Uterus (tissue), 4 donors: ENCODE measurements around the gene CHCHD3. TPM values are rescaled to one million over a fixed set of nuclear protein-coding genes. Genes with fewer than 3 reads are reported as not detected.

Experiments used
- DNase-seq, 2 donors: peaks; one replicate each; pipeline ENCODE4 v3.0.0-alpha.2; 2019 to 2020
- H3K27ac ChIP-seq, 2 donors: fragments of 200-600 bp; sonication (generic); 1 replicate in 1 of 2; 2 replicates in 1 of 2; pipeline ENCODE4 v1.5.1; 2016 to 2018
- H3K27me3 ChIP-seq, 2 donors: fragments of 200-600 bp; sonication (generic); one replicate each; pipeline ENCODE4 v1.5.1; 2018 to 2019; ENCODE audit warnings: control low read depth in 1 of 2
- H3K36me3 ChIP-seq, 2 donors: fragments of 200-600 bp; sonication (generic); one replicate each; pipeline ENCODE4 v1.5.1; 2019; ENCODE audit warnings: control low read depth in 1 of 2
- H3K4me1 ChIP-seq, 2 donors: fragments of 200-600 bp; sonication (generic); one replicate each; pipeline ENCODE4 v1.5.1; 2018 to 2019; ENCODE audit warnings: control low read depth in 1 of 2
- H3K4me3 ChIP-seq, 2 donors: fragments of 200-600 bp; sonication (generic); 1 replicate in 1 of 2; 2 replicates in 1 of 2; pipeline ENCODE4 v1.5.1; 2018 to 2019; ENCODE audit warnings: mild to moderate bottlenecking in 1 of 2
- H3K9me3 ChIP-seq, 2 donors: fragments of 200-600 bp; sonication (generic); one replicate each; pipeline ENCODE4 v1.5.1; 2019; ENCODE audit warnings: control low read depth in 1 of 2
- POLR2A ChIP-seq, 2 donors: fragments of 450-650 bp; IDR thresholded peaks; one replicate each; pipeline ENCODE4 v1.6.1; 2016; ENCODE audit warnings: antibody characterized with exemption in 2 of 2, mild to moderate bottlenecking in 1 of 2, moderate library complexity in 1 of 2
- intact Hi-C: fragments of 100-400 bp; cut with DNase I; formaldehyde crosslinking; loops from one replicate; pipeline ENCODE4 v1.15.1; 2023; ENCODE audit warnings: low total_unique reads
- total RNA-seq, 4 donors: library from RNA; depleted of rRNA in 3 of 4; stranded (reverse); fragments of >200 nt in 3 of 4; gene quantifications; one replicate each; pipeline versions ENCODE4 v1.1.0 to v1.2.4, GENCODE V29; 2014 to 2023
- TF ChIP-seq, protein P1 (sequence below), 4 experiments: fragments of 200-600 bp in 2 of 4; fragments of 450-650 bp in 2 of 4; sonication (generic) in 2 of 4; IDR thresholded peaks; one replicate each; pipeline ENCODE4 v1.5.1; 2016 to 2019; ENCODE audit warnings: antibody characterized with exemption in 4 of 4, mild to moderate bottlenecking in 2 of 4, moderate library complexity in 1 of 4
- donor health status: DM: yes; HTN: yes; CAD: no.

CHCHD3 gene
- total RNA-seq, 4 donors from 2014 or later: 43.5 to 61.0 (median 47.6) TPM

DNA sequence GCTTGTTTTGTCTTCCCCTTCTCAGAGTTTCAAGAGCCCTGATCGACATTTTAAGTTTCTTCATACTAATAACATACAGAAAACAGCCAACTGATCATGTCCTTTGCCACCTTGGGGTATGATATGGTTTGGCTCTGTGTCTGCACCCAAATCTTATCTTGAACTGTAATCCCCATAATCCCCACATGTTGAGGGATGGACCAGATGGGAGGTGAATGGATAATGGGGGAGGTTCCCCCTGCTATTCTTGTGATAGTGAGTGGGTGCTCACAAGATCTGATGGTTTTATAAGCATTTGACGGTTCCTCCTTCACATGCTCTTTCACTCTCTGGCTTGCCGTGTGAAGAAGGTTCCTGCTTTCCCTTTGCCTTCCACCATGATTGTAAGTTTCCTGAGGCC lies 190.3 kb downstream of the CHCHD3 start:
- no peak for TF ChIP-seq POLR2A (IDR thresholded peaks at IDR 0.05)
- TF ChIP-seq, protein P1, sequence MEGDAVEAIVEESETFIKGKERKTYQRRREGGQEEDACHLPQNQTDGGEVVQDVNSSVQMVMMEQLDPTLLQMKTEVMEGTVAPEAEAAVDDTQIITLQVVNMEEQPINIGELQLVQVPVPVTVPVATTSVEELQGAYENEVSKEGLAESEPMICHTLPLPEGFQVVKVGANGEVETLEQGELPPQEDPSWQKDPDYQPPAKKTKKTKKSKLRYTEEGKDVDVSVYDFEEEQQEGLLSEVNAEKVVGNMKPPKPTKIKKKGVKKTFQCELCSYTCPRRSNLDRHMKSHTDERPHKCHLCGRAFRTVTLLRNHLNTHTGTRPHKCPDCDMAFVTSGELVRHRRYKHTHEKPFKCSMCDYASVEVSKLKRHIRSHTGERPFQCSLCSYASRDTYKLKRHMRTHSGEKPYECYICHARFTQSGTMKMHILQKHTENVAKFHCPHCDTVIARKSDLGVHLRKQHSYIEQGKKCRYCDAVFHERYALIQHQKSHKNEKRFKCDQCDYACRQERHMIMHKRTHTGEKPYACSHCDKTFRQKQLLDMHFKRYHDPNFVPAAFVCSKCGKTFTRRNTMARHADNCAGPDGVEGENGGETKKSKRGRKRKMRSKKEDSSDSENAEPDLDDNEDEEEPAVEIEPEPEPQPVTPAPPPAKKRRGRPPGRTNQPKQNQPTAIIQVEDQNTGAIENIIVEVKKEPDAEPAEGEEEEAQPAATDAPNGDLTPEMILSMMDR (IDR thresholded peaks at IDR 0.05): no peak
- intact Hi-C loops: no loop called here
- Histone ChIP-seq H3K27ac (no peak overlapping the region), H3K4me1 (no peaks in the 10 kb centered on the region), H3K4me3 (no peak overlapping the region), H3K36me3 (no peaks in the 10 kb centered on the region), H3K9me3 (no peaks in the 10 kb centered on the region), H3K27me3 (no peaks in the 10 kb centered on the region)
- no peak for DNase-seq

DNA sequence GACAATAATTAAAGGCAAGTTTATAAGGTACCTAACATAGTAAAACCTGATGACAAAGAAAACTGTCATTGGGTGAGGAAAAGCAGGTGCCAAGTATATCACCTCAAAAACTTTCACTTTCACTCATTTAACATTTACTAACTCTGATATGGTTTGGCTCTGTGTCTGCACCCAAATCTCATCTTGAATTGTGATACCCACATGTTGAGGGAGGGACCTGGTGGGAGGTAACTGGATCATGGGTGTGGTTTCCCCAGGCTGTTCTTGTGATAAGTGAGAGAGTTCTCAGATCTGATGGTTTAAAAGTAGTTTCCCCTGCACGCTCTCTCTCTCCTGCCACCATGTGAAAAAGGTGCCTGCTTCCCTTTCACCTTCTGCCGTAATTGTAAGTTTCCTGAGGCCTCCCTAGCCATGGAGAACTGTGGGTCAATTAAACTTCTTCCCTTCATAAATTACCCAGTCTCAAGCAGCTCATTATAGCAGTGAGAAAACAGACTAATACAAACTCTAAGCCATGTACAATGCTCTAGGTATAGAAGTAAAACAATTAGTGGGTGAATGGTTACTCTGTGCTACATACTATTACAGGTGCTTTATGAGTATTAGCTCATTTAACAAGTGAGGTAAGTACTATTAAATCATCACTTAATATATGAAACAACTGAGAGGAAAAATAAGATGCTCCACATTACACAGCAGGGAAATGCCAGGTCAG lies 199.0 kb downstream of the CHCHD3 start:
- intact Hi-C loops: no loop called here
- Histone ChIP-seq H3K4me3 (no peak overlapping the region), H3K4me1 (no peaks in the 10 kb centered on the region), H3K9me3 (no peaks in the 10 kb centered on the region), H3K36me3 (no peaks in the 10 kb centered on the region), H3K27me3 (no peaks in the 10 kb centered on the region), H3K27ac (no peak overlapping the region)
- no peak for DNase-seq
- TF ChIP-seq POLR2A (IDR thresholded peaks at IDR 0.05): no peak
- TF ChIP-seq, protein P1 (IDR thresholded peaks at IDR 0.05): no peak

DNA sequence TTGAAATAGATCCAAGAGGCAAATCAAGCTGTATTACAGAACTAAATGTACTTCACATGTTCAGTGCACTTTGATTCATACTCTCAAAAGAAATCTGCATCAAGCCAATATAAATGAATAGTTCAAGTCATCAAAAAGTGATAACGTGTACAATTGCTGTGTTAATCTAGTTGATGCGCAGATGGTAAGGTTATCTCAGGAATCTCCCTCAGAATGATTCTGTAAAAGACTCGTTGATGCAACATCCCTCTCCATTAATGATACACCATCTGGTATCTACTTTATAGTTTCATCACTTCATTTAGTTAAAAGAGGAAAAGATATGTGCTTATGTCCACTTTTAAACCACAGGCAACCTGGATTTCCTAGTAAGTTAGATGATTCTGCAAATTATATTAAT lies 200.6 kb downstream of the CHCHD3 start:
- no peak overlapping the region for H3K27ac ChIP-seq
- H3K36me3 ChIP-seq: no peaks in the 10 kb centered on the region
- H3K4me3 ChIP-seq: no peak overlapping the region
- H3K27me3 ChIP-seq: no peaks in the 10 kb centered on the region
- no peak for DNase-seq
- no peaks in the 10 kb centered on the region for H3K4me1 ChIP-seq
- TF ChIP-seq POLR2A (IDR thresholded peaks at IDR 0.05): no peak
- intact Hi-C loops: no loop called here
- no peaks in the 10 kb centered on the region for H3K9me3 ChIP-seq

DNA sequence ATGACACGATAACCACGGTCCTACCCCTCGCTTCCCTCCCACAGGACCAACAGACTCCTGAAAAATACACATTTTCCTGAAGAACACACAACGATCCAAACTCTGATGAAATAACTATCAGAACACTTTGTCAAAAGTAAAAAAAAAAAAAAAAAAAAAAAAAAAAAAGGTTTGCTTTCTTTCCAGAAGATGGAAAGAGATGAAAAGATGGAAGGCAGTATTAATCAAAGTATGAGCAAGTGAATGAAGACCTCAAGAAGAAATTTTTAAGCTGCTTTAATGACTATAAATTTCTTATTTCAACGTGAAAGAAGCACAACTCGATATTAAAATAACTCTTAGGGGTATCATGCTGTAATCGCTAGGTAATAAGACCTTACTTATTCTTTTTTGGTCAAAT lies 202.3 kb downstream of the CHCHD3 start:
- no peak for DNase-seq
- no peak overlapping the region for H3K27ac ChIP-seq
- H3K4me1 ChIP-seq: no peaks in the 10 kb centered on the region
- H3K4me3 ChIP-seq: no peak overlapping the region
- intact Hi-C loops: no loop called here
- no peaks in the 10 kb centered on the region for H3K36me3 ChIP-seq
- no peaks in the 10 kb centered on the region for H3K9me3 ChIP-seq
- TF ChIP-seq, protein P1 (IDR thresholded peaks at IDR 0.05): no peak
- no peak for TF ChIP-seq POLR2A (IDR thresholded peaks at IDR 0.05)
- no peaks in the 10 kb centered on the region for H3K27me3 ChIP-seq

DNA sequence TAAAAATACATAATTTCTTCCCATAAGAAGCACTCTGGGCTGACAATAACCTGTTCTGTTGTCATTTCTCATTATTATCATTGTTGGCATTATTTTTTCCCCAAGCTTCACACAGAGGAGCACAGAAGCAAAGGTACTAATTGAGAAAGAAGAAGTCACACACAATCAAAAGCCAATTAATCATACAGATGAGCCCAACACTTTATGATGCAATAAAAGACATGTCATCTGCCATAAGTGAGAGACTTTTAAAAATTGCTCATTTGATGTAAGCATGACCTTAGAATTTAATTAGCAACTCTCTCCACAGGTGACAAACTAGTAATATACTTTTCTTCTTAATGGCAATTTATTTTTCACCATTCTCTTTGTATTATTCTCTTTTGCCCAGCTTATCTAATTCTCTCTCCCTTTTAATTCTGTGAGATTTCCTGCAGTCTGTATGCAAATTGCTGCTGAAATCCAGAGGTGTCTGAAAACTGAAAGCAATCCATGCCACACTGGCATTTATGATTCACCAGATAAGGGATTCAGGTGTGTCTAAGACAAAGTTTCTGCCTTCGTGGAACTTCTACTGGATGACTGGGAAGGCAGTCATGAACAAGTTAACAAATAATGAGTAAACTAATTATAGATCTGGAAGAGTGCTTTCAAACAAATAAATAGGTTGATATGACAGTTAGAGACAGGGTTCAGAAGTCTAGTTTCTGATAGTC lies 203.5 kb downstream of the CHCHD3 start:
- H3K36me3 ChIP-seq: no peaks in the 10 kb centered on the region
- no peak overlapping the region for H3K4me3 ChIP-seq
- intact Hi-C loops: no loop called here
- H3K27me3 ChIP-seq: no peaks in the 10 kb centered on the region
- H3K27ac ChIP-seq: no peak overlapping the region
- H3K4me1 ChIP-seq: no peaks in the 10 kb centered on the region
- DNase-seq: no peak
- TF ChIP-seq, protein P1 (IDR thresholded peaks at IDR 0.05): no peak
- no peak for TF ChIP-seq POLR2A (IDR thresholded peaks at IDR 0.05)
- no peaks in the 10 kb centered on the region for H3K9me3 ChIP-seq
